Endodermal cell (in vitro differentiated cells): Measurements from ENCODE around the gene FNDC5. TPM values are rescaled to one million over a fixed set of nuclear protein-coding genes. Genes with fewer than 3 reads are reported as not detected.
A peak's percentile ranks its signal among the peaks of the same experiment; 100 is the strongest.

Experiments used
- DNase-seq: peaks from one replicate; pipeline ENCODE4 v3.0.0-alpha.2; 2017
- H3K27ac ChIP-seq: 2 replicates; pipeline ENCODE4 v1.5.1; 2013; ENCODE audit warnings: mild to moderate bottlenecking, low read depth, low read length, moderate library complexity
- H3K27me3 ChIP-seq: 2 replicates; pipeline ENCODE4 v1.6.1; 2013; ENCODE audit warnings: mild to moderate bottlenecking, low read length, moderate library complexity; ENCODE audit not compliant: insufficient read depth, control insufficient read depth, poor library complexity, severe bottlenecking
- H3K36me3 ChIP-seq: 2 replicates; pipeline ENCODE4 v1.7.0; 2013; ENCODE audit warnings: mild to moderate bottlenecking, low read length, moderate library complexity; ENCODE audit not compliant: control insufficient read depth, insufficient read depth
- H3K4me1 ChIP-seq: one replicate; pipeline ENCODE4 v1.7.0; 2013; ENCODE audit warnings: low read length; ENCODE audit not compliant: control insufficient read depth, insufficient read depth
- H3K4me3 ChIP-seq: 2 replicates; pipeline ENCODE4 v1.5.1; 2013; ENCODE audit warnings: mild to moderate bottlenecking, low read length, moderate library complexity
- H3K9ac ChIP-seq: 2 replicates; pipeline ENCODE4 v1.6.1; 2013; ENCODE audit warnings: mild to moderate bottlenecking, low read length, moderate library complexity; ENCODE audit not compliant: poor library complexity, severe bottlenecking; ENCODE audit errors: extremely low read depth
- H3K9me3 ChIP-seq: 2 replicates; pipeline ENCODE4 v1.6.1; 2013; ENCODE audit warnings: mild to moderate bottlenecking, low read length, moderate library complexity; ENCODE audit not compliant: control insufficient read depth
- H3K27ac Mint-ChIP-seq: 2 replicates; pipeline ENCODE4 v1.8.0; 2020; ENCODE audit warnings: mixed read lengths
- H3K27me3 Mint-ChIP-seq: 2 replicates; pipeline ENCODE4 v1.8.0; 2021; ENCODE audit warnings: mild to moderate bottlenecking, mixed read lengths; ENCODE audit not compliant: insufficient read depth
- H3K36me3 Mint-ChIP-seq: 2 replicates; pipeline ENCODE4 v1.8.0; 2020; ENCODE audit warnings: low read depth, mixed read lengths
- H3K4me1 Mint-ChIP-seq: 2 replicates; pipeline ENCODE4 v1.8.0; 2020; ENCODE audit warnings: mixed read lengths
- H3K4me3 Mint-ChIP-seq: 2 replicates; pipeline ENCODE4 v1.8.0; 2020; ENCODE audit warnings: mild to moderate bottlenecking, moderate library complexity, mixed read lengths
- H3K9me3 Mint-ChIP-seq: 2 replicates; pipeline ENCODE4 v1.8.0; 2020; ENCODE audit warnings: mild to moderate bottlenecking, mixed read lengths
- CTCF ChIP-seq: fragments of 200-600 bp; sonication (generic); conservative IDR thresholded peaks from 2 replicates; pipeline ENCODE4 v1.5.0; 2021; ENCODE audit warnings: antibody characterized with exemption, mild to moderate bottlenecking
- WGBS, 2 experiments: methylation state at CpG; one replicate each; pipeline versions ENCODE4 v1.1.5 to v1.1.7; 2013; ENCODE audit warnings: missing lambda C conversion rate in 2 of 2, mixed read lengths in 1 of 2; ENCODE audit not compliant: insufficient coverage in 1 of 2, insufficient read length in 1 of 2; 5-methylcytosine and 5-hydroxymethylcytosine counted together
- total RNA-seq, 2 donors: library from RNA; stranded (reverse); fragmentation: NEBNext Ultra II Directional in 1 of 2; extraction: Animal tissue kit (Norgen Biotek cat#: 25700) in 1 of 2; gene quantifications; 2 replicates in 1 of 2; 3 replicates in 1 of 2; pipeline ENCODE4 v1.2.1, GENCODE V29; 2021

The FNDC5 gene
- total RNA-seq, 2 donors from 2014 or later: 6.0 to 7.2 TPM

GRCh38 chr1:32885676-32886003 lies 14.9 kb upstream of the FNDC5 start:
- Mint-ChIP-seq H3K27me3 (peaks cover 83% of the 10 kb centered on the region), H3K4me1 (peaks cover 4% of the 10 kb centered on the region), H3K27ac (no peak overlapping the region), H3K4me3 (peak overlapping the region; percentile 25), H3K36me3 (no peaks in the 10 kb centered on the region), H3K9me3 (no peaks in the 10 kb centered on the region)
- H3K9ac ChIP-seq: no peak overlapping the region
- H3K9me3 ChIP-seq: no peaks in the 10 kb centered on the region
- H3K4me3 ChIP-seq: no peak overlapping the region
- TF ChIP-seq CTCF: no peak
- peaks cover 66% of the 10 kb centered on the region for H3K27me3 ChIP-seq
- WGBS, 2 experiments: 38 to 52% methylated on average over 8 of the region's 8 CpGs
- H3K4me1 ChIP-seq: no peaks in the 10 kb centered on the region
- no peak overlapping the region for H3K27ac ChIP-seq
- H3K36me3 ChIP-seq: no peaks in the 10 kb centered on the region
- DNase-seq: no peak

GRCh38 chr1:32884726-32885125 lies 14.0 kb upstream of the FNDC5 start:
- H3K4me1 ChIP-seq: no peaks in the 10 kb centered on the region
- Mint-ChIP-seq H3K36me3 (no peaks in the 10 kb centered on the region), H3K27ac (no peak overlapping the region), H3K27me3 (peaks cover 74% of the 10 kb centered on the region), H3K9me3 (no peaks in the 10 kb centered on the region), H3K4me1 (peaks cover 4% of the 10 kb centered on the region), H3K4me3 (no peak overlapping the region)
- no peaks in the 10 kb centered on the region for H3K36me3 ChIP-seq
- no peak for DNase-seq
- no peak overlapping the region for H3K4me3 ChIP-seq
- no peaks in the 10 kb centered on the region for H3K9me3 ChIP-seq
- peaks cover 57% of the 10 kb centered on the region for H3K27me3 ChIP-seq
- WGBS, 2 experiments: 63 to 71% methylated on average over 8 to 12 of the region's 12 CpGs
- no peak for TF ChIP-seq CTCF
- H3K9ac ChIP-seq: no peak overlapping the region
- H3K27ac ChIP-seq: no peak overlapping the region

- peaks cover 66% of the 10 kb centered on the region for H3K27me3 Mint-ChIP-seq
- H3K4me3 Mint-ChIP-seq: no peak overlapping the region
- no peak overlapping the region for H3K4me3 ChIP-seq
- no peak overlapping the region for H3K9ac ChIP-seq
- H3K4me1 Mint-ChIP-seq: peaks cover 4% of the 10 kb centered on the region
- H3K27me3 ChIP-seq: peaks cover 50% of the 10 kb centered on the region
- no peaks in the 10 kb centered on the region for H3K9me3 Mint-ChIP-seq
- no peaks in the 10 kb centered on the region for H3K36me3 ChIP-seq
- WGBS, 2 experiments: 88 to 100% methylated on average over 1 to 4 of the region's 4 CpGs
- no peaks in the 10 kb centered on the region for H3K36me3 Mint-ChIP-seq
- no peak overlapping the region for H3K27ac Mint-ChIP-seq
- no peak overlapping the region for H3K27ac ChIP-seq
- no peaks in the 10 kb centered on the region for H3K9me3 ChIP-seq
- H3K4me1 ChIP-seq: no peaks in the 10 kb centered on the region
- TF ChIP-seq CTCF: no peak
- DNase-seq: no peak
These were observed 13.3 kb upstream of the FNDC5 start for GRCh38 chr1:32884032-32884372.
